ENCODE results near the gene PRKRIP1.
"Not testable (repeated sequence)": the region's sequence is repeated elsewhere in the genome, so short reads cannot be mapped to it uniquely, and the experiment has no call there.

Gene PRKRIP1

GRCh38 chr7:102457352-102457924 is 61.3 kb downstream of the PRKRIP1 start:
- no peak for DNase-seq (ENCODE audit: low read depth)

DNA sequence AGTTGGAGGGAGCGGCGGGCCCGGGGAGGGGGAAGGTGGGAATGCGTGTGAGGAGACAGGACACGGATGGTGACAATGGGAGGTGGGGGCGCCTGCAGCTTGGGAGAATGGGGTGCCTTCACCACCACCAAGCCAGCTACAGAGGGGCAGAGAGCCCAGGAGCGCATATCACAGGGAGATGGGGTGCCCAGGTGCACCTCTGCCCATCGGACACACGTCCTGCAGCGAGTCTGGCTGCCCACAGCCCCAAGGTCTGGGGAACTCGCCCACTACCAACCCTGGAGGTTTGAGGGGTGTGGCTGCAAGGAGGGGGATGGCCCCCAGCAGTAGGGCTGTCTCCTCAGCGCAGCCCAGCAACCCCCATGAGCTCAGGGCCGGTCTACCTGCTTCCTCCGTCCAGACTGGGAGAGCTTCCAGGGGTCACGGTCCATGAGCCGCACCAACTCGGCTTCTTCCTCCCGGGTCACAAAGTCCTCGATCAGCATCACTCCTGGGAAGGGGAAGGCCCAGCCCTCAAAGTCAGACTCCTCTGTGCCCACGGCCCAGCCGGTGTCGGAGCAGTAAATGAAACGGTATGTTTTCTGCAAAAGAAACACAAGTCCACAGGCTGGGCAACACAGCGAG is 63.2 kb downstream of the PRKRIP1 start:
- DNase-seq (ENCODE audit: low read depth): no peak

GRCh38 chr7:102460467-102460866 is 64.3 kb downstream of the PRKRIP1 start:
- no peak for DNase-seq (ENCODE audit: low read depth)

DNA sequence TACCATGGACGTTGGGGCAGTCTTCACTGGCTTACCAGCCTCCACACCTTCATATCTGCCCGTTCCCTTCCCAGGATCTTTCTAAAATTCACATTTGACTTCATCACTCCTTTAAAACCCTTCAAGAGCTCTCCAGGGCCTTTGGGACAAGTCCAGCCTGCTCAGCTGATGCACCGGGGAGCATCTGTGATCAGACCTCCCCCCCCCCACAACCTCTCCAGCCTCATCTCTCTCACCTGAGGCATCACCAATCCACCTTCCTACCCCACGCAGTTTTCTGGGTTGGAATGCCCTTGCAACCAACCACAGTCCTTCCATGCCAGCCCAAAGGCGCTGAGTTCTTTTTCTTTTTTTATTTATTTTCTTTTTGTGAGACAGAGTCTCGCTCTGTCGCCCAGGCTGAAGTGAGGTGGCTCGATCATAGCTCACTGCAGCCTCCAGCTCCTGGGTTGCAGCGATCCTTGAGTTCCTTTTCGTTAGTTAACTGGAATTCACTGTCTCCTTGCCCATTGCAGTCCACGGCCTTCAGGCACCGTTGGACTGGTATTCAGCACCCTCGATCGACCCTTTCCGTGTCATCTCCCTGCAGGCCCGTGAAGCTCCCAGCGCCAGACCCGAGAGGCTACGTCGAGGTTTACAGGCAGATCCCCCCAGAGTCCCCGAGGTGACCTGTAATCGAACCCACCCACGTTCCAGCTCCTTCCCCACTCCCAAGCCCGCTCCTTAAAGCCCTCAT is 67.8 kb downstream of the PRKRIP1 start:
- DNase-seq (ENCODE audit: low read depth): no peak

GRCh38 chr7:102464577-102465280 is 68.6 kb downstream of the PRKRIP1 start, which contains the start of the genes ALKBH4 and LRWD1:
Gene ALKBH4 (minus strand): TSS chr7:102464863. CDS start chr7:102464836, 27 bp downstream.
Gene LRWD1 (plus strand): TSS chr7:102464984. CDS start chr7:102465081, 97 bp downstream.
- DNase-seq (ENCODE audit: low read depth): peak; percentile 42

GRCh38 chr7:102466097-102466496 is 69.9 kb downstream of the PRKRIP1 start:
- no peak for DNase-seq (ENCODE audit: low read depth)

- DNase-seq (ENCODE audit: low read depth): no peak
Measured at GRCh38 chr7:102467581-102468477, 71.7 kb downstream of the PRKRIP1 start.

DNA sequence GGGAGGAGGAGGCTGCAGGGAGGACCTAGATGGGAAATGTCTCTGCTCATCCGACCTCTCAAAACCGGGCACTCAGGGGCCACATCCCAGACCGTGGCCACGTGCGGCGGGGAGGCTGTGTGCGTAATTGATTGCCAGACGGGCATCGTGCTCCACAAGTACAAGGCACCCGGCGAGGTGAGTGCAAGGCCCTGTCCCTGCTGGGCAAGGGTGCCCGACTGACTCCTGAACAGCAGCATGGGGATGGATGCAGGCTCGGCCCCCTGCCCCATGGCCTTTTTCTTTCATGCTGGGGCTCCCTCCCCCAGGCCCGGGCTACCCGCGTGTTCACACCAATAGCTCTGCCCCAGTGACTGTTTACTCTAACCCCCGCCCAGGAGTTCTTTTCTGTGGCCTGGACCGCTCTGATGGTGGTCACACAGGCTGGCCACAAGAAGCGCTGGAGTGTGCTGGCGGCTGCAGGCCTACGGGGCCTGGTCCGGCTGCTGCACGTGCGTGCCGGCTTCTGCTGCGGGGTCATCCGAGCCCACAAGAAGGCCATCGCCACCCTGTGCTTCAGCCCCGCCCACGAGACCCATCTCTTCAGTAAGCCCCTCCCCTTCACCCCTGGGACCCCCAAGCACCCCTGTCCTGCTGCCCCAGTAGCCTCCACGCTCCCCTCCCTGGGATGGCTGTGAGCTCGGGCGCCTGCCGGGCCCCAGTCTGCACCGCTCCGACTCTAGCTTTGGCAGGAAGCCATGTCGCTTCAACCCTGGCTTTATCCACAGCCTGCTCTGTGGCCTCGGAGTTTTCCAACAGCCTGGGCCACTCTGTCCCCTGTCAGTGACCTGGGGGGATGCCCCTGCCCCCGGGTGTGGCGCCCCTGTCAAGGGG is 72.6 kb downstream of the PRKRIP1 start:
- no peak for DNase-seq (ENCODE audit: low read depth)

- no peak for DNase-seq (ENCODE audit: low read depth)
Measured at GRCh38 chr7:102469351-102469971, 73.3 kb downstream of the PRKRIP1 start.

DNA sequence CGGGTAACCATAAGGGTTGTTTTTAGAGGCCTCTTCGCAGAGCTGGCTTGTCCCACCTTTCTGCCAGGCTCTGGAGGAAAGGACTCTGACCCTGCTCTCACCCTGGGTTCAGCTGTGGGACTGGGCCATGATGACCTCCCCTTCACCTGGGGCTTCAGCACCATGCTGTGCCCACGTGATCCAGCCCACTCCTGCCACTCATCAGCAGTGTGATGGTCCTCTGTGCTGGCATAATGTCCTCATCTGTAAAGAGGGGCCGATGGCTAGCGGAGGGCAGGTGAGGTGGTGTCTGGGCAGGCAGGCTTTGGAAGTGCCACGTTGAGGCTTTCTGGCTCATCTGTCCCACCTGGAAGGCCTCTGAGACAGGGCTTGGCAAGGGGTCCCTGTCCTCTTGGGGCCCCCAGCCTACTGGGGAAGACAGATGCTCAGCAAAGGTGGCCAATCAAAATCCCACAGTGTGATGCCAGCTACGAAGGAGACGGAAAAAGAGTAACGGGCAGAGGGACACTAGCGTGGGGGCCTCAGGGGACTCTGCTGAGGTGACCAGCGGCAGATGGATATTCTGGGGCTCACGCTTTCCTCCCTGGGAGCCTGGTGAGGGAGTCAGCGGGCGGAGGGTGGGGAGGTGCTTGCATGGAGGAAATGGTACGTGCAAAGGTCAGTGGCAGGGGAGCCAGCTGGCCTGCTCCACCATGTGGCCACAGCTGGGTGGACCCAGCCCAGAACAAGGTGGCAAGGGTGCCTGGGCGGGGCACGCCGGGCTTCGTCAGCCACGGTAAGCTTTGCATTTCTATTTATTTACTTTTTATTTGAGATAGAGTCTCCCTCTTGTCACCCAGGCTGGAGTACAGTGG is 74.0 kb downstream of the PRKRIP1 start:
- no peak for DNase-seq (ENCODE audit: low read depth)

GRCh38 chr7:102471791-102472125 is 75.6 kb downstream of the PRKRIP1 start:
- DNase-seq (ENCODE audit: low read depth): no peak

- no peak for DNase-seq (ENCODE audit: low read depth)
Measured at GRCh38 chr7:102472126-102473041, 76.2 kb downstream of the PRKRIP1 start.

DNA sequence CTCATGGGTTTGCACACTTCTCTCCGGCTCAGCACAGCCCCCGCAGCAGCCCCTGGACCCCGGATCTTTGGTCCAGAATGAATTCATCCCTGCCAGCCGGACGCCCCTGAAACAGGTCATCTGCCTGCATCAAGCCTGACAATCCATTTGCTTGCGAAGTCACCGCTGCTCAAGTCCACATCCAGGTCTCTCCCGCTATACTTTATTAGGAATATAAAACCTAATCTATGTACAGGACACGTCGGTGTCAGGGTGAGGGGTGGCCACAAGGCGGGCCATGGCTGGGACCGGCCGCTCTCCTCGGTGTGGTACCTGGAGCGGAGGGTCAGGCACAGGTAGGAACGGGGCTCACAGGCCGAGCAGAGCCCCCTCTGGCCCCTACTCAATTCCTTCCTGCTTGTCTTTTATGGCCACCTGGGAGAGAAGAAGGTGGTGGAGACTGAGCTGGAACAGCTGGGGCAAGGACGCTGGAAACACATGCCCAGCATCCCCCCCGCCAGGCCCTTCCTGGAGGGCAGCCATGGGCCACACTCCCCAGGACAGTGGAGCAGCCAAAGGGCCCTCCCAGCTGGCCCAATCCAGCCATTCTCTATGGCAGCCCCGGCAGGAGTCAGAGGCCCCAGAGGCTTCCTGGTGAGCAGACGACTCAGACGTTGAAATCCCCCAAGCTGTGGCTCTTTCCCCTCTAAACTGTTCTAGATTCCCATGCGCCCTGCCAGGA is 77.3 kb downstream of the PRKRIP1 start:
- no peak for DNase-seq (ENCODE audit: low read depth)

DNA sequence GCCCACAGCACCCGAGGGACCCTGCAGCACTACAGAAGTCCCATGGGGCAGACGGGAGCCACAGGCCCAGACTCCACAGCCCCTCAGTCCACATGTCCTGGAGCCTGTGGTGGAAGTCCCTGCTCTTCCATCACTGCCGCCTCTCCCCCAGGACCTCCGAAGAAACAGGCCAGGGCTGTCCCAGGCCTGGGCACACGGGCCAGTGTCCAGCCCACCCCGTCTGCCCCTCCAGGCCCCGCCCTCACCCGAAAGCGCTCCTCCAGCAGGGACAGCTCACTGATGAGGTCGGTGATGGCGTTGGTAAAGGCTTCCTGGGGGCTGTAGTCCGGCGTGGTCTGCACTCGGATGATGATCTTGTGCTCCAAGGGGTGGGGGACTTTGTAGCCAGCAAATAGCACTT is 78.0 kb downstream of the PRKRIP1 start:
- not testable (repeated sequence) for DNase-seq (ENCODE audit: low read depth)

GRCh38 chr7:102474736-102475435 is 78.7 kb downstream of the PRKRIP1 start:
- DNase-seq (ENCODE audit: low read depth): not testable (repeated sequence)

Data from non-pigmented ciliary epithelial cell (primary cell).